ENCODE measurements around the gene KIF2A.

KIF2A gene

GRCh38 chr5:62273687-62274086, 32.3 kb upstream of the KIF2A start:
- DNase-seq (ENCODE audit: low read depth) = no peak
- TF ChIP-seq MYC (IDR thresholded peaks at IDR 0.05; ENCODE audit: low read depth, low read length) = no peak
- TF ChIP-seq POLR2A (IDR thresholded peaks at IDR 0.05; ENCODE audit: extremely low read depth, insufficient read length) = no peak
- TF ChIP-seq, protein P1, sequence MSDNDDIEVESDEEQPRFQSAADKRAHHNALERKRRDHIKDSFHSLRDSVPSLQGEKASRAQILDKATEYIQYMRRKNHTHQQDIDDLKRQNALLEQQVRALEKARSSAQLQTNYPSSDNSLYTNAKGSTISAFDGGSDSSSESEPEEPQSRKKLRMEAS (IDR thresholded peaks at IDR 0.05; ENCODE audit: low read depth, low read length) = no peak
- no peak for TF ChIP-seq CTCF (IDR thresholded peaks at IDR 0.05; ENCODE audit: low read depth, low read length)
- H3K4me3 ChIP-seq (ENCODE audit: low read depth, low read length) = no peak overlapping the region

DNA sequence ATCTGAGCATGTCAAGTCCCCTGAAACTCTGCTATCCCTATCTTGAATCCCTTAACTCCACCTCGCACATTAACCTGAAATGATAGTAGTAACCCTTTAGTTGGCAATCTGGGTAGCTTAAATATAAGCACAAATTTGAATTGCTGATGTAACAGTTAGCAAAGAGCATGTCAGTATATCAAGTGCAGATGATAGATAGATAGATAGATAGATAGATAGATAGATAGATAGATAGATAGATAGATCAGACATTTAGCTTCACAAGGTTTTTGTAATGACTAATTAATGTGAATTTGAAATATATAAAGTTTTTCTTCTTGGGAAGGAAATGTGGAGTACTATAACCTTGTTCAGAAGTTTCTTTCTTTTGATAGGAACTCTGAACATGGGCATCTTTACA, 30.4 kb upstream of the KIF2A start:
- H3K4me3 ChIP-seq (ENCODE audit: low read depth, low read length) = no peak overlapping the region
- TF ChIP-seq POLR2A (IDR thresholded peaks at IDR 0.05; ENCODE audit: extremely low read depth, insufficient read length) (no peak), CTCF (IDR thresholded peaks at IDR 0.05; ENCODE audit: low read depth, low read length) (no peak), MYC (IDR thresholded peaks at IDR 0.05; ENCODE audit: low read depth, low read length) (no peak)
- TF ChIP-seq, protein P1 (IDR thresholded peaks at IDR 0.05; ENCODE audit: low read depth, low read length) = no peak
- no peak for DNase-seq (ENCODE audit: low read depth)

GRCh38 chr5:62281411-62281810, 24.6 kb upstream of the KIF2A start:
- DNase-seq (ENCODE audit: low read depth) = no peak
- TF ChIP-seq MYC (IDR thresholded peaks at IDR 0.05; ENCODE audit: low read depth, low read length) = no peak
- TF ChIP-seq, protein P1 (IDR thresholded peaks at IDR 0.05; ENCODE audit: low read depth, low read length) = no peak
- H3K4me3 ChIP-seq (ENCODE audit: low read depth, low read length) = no peak overlapping the region

GRCh38 chr5:62282064-62282463, 23.9 kb upstream of the KIF2A start:
- DNase-seq (ENCODE audit: low read depth) = no peak
- no peak for TF ChIP-seq CTCF (IDR thresholded peaks at IDR 0.05; ENCODE audit: low read depth, low read length)
- H3K4me3 ChIP-seq (ENCODE audit: low read depth, low read length) = no peak overlapping the region

GRCh38 chr5:62283005-62283404, 23.0 kb upstream of the KIF2A start:
- no peak for DNase-seq (ENCODE audit: low read depth)
- no peak overlapping the region for H3K4me3 ChIP-seq (ENCODE audit: low read depth, low read length)
- TF ChIP-seq MYC (IDR thresholded peaks at IDR 0.05; ENCODE audit: low read depth, low read length) (no peak), CTCF (IDR thresholded peaks at IDR 0.05; ENCODE audit: low read depth, low read length) (no peak), POLR2A (IDR thresholded peaks at IDR 0.05; ENCODE audit: extremely low read depth, insufficient read length) (no peak)
- TF ChIP-seq, protein P1 (IDR thresholded peaks at IDR 0.05; ENCODE audit: low read depth, low read length) = no peak

- TF ChIP-seq POLR2A (IDR thresholded peaks at IDR 0.05; ENCODE audit: extremely low read depth, insufficient read length) (no peak), MYC (IDR thresholded peaks at IDR 0.05; ENCODE audit: low read depth, low read length) (no peak), CTCF (IDR thresholded peaks at IDR 0.05; ENCODE audit: low read depth, low read length) (no peak)
- TF ChIP-seq, protein P1 (IDR thresholded peaks at IDR 0.05; ENCODE audit: low read depth, low read length) = no peak
- H3K4me3 ChIP-seq (ENCODE audit: low read depth, low read length) = no peak overlapping the region
- no peak for DNase-seq (ENCODE audit: low read depth)
Measured at GRCh38 chr5:62283861-62284260, 22.1 kb upstream of the KIF2A start.
